ENCODE data around the gene GTPBP1. TPM values are rescaled to one million over a fixed set of nuclear protein-coding genes. Genes with fewer than 3 reads are reported as not detected.

The GTPBP1 gene
- total RNA-seq, 4 donors from 2014 or later = 35.7 to 62.5 (median 50.6) TPM

DNA sequence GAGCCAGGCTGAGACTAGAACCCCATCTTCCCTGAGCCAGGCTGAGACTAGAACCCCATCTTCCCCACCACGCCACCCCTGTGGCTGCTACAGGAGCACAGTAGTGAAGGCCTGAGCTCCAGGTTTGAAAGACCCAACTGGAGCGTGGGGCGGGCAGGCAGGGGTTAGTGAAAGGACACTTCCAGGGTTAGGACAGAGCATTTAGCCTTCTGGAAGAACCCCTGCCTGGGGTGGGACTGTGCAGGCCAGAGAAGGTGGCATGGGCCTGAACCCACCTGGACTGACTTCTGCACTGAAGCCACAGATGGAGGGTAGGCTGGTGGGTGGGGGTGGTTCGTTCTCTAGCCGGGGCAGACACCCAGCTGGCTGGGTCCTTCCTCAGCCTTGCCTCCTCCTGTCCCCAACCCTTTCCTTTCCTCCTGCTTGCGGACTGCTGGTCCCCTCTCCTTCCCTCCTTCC is 26.0 kb downstream of the GTPBP1 start:
- 82% methylated on average over 6 of the region's 6 CpGs for WGBS
- no peaks in the 10 kb centered on the region for H3K27me3 ChIP-seq
- intact Hi-C loops (cut with DNase I) = no loop called here
- H3K4me3 ChIP-seq = no peak overlapping the region
- no peaks in the 10 kb centered on the region for H3K9me3 ChIP-seq
- TF ChIP-seq EP300 (IDR thresholded peaks at IDR 0.05) (no peak), POLR2AphosphoS5 (IDR thresholded peaks at IDR 0.05) (no peak), POLR2A (IDR thresholded peaks at IDR 0.05; ENCODE audit: low read depth) (no peak), CTCF (IDR thresholded peaks at IDR 0.05) (no peak)
- no peak for DNase-seq (ENCODE audit: extremely low spot score)
- peaks cover 59 to 83% (median 79%) of the 10 kb centered on the region in 4 donors for H3K36me3 ChIP-seq
- peak overlapping the region; percentile 74 to 86 (median 80) for H3K27ac ChIP-seq (replicated peaks in 1 of 4)
- H3K4me1 ChIP-seq = peaks cover 30 to 58% (median 50%) of the 10 kb centered on the region in 4 donors

- Histone ChIP-seq H3K27me3 (no peaks in the 10 kb centered on the region), H3K4me1 (peaks cover 30 to 58% (median 50%) of the 10 kb centered on the region in 4 donors), H3K27ac (replicated peaks in 1 of 4) (peak overlapping the region; percentile 74 to 86 (median 80)), H3K36me3 (peaks cover 59 to 83% (median 79%) of the 10 kb centered on the region in 4 donors), H3K9me3 (no peaks in the 10 kb centered on the region), H3K4me3 (no peak overlapping the region)
- TF ChIP-seq EP300 (IDR thresholded peaks at IDR 0.05) = no peak
- TF ChIP-seq POLR2A (IDR thresholded peaks at IDR 0.05; ENCODE audit: low read depth) = no peak
- peak in 1 of 2 donors; percentile 54 for TF ChIP-seq POLR2AphosphoS5 (IDR thresholded peaks at IDR 0.05)
- TF ChIP-seq CTCF (IDR thresholded peaks at IDR 0.05) = no peak
- 74% methylated on average over 8 of the region's 13 CpGs for whole genome bisulfite sequencing
- intact Hi-C loops (cut with DNase I) = no loop called here
- DNase-seq (ENCODE audit: extremely low spot score) = no peak
Measured at GRCh38 chr22:38732251-38732815, 26.6 kb downstream of the GTPBP1 start.

GRCh38 chr22:38733329-38733723 is 27.6 kb downstream of the GTPBP1 start:
- Histone ChIP-seq H3K4me1 (peaks cover 30 to 56% (median 50%) of the 10 kb centered on the region in 4 donors), H3K36me3 (peaks cover 59 to 83% (median 79%) of the 10 kb centered on the region in 4 donors), H3K27me3 (no peaks in the 10 kb centered on the region), H3K9me3 (no peaks in the 10 kb centered on the region), H3K4me3 (no peak overlapping the region), H3K27ac (replicated peaks in 1 of 4) (peak overlapping the region; percentile 74 to 86 (median 80))
- 25% methylated on average over 4 of the region's 4 CpGs for WGBS
- intact Hi-C loops (cut with DNase I) = no loop called here
- no peak for DNase-seq (ENCODE audit: extremely low spot score)
- TF ChIP-seq CTCF (IDR thresholded peaks at IDR 0.05) (peak; percentile 61 to 75 (median 63)), EP300 (IDR thresholded peaks at IDR 0.05) (no peak)

- Histone ChIP-seq H3K4me3 (no peak overlapping the region), H3K36me3 (peaks cover 59 to 83% (median 79%) of the 10 kb centered on the region in 4 donors), H3K27ac (replicated peaks in 1 of 4) (peak overlapping the region; percentile 74 to 86 (median 80)), H3K9me3 (no peaks in the 10 kb centered on the region), H3K27me3 (no peaks in the 10 kb centered on the region), H3K4me1 (peaks cover 30 to 51% (median 48%) of the 10 kb centered on the region in 4 donors)
- DNase-seq (ENCODE audit: extremely low spot score) = peak; percentile 95
- TF ChIP-seq POLR2AphosphoS5 (IDR thresholded peaks at IDR 0.05) (peak; percentile 77 to 82), POLR2A (IDR thresholded peaks at IDR 0.05; ENCODE audit: low read depth) (no peak), EP300 (IDR thresholded peaks at IDR 0.05) (peak; percentile 67), CTCF (IDR thresholded peaks at IDR 0.05) (no peak)
- intact Hi-C loops (cut with DNase I) = no loop called here
- whole genome bisulfite sequencing = 33% methylated on average over 3 of the region's 8 CpGs
Measured at GRCh38 chr22:38733724-38734381, 28.1 kb downstream of the GTPBP1 start.

Data from esophagus muscularis mucosa (tissue), 4 donors.